Stimulated activated CD4-positive, alpha-beta T cell treated with anti-CD3 and anti-CD28 coated beads, TNF-alpha, amount 100 ng/mL, for 1 hour (primary cell): ENCODE results near the gene TIMM17B.
"Not testable (repeated sequence)": the region's sequence is repeated elsewhere in the genome, so short reads cannot be mapped to it uniquely, and the experiment has no call there.

Experiments
- DNase-seq, 3 donors: peaks; one replicate each; pipeline ENCODE4 v3.0.0-alpha.2; 2020; ENCODE audit warnings: low read depth in 3 of 3, low spot score in 1 of 3

The TIMM17B gene

GRCh38 chrX:48897157-48897624 is 377 bp downstream of the TIMM17B start:
- DNase-seq, result no peak

DNA sequence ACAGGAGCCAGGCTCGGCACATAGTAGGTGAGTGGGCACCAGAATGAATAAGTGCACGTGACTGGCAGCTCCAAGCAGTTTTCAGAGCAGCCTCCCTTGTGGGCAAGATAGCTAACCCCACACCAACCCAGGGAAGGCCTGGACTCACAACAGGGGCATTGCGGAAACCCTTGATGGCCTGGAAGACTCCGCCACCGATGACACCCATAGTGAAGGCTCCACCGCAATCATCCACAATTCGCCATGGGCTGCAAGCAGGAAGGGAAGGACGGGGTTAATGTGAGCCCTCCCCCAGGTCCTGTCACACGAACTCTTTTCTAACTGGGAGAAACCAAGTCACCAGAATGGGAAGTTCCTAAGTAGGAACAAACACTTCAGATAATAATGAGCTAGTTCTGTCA is 957 bp downstream of the TIMM17B start:
- no peak for DNase-seq

DNA sequence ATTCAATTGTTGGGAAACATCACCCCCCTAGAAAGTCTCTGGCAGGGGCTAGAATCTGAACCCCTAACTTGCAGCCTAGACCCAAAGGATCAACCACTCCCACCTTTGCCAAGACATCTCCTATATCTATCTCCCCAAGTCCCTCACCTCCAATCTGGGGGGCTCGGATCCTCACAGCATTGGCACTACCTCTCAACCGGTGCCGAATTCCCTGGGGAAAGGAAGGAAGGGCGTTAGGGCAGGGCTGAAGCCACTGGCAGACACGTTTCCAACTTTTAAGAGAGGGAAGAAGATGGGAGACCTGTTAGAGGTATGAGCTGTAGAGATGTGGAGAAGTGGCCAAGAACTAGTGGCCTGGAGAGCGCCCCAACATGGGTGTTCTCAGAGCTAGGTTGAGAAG is 2.7 kb downstream of the TIMM17B start:
- DNase-seq, result no peak

DNA sequence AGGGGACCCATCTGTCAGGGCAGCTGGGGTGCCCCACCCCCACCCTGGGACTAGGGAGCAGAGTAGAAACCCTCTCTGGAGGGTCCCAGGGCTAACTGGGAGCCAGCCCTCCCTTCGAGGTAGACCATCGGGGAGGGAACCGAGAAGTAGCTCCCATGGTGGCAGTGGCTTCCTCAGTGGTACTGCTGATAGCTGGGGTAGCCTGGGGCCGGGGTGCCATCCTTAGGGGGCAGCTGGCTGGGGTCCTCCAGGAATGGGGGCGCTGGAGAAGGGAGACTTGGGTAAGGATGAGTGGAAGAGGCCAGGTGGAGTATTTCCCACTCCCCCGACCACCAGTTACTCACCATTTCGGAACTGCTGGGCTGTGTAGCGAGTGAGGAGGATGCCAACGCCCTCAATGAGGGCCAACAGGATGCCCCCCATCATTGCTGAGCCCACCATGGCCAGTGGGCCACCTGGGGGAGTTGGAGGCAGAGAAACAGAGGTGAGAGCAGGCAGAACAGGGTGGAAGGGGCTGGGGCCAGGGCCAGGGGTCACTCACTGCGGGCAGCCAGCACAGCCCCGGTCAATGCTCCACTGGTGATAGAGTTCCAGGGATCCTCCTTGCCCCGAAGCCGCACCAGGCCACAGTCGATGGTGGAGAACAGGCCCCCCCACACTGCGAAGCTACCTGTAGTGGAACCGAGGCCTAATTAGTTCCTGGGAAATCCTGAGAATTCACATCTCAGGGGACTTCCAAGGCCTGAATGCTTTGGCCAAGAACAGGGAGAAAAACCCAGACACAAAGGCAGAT is 3.8 kb downstream of the TIMM17B start:
- DNase-seq, result no peak

- DNase-seq, result no peak
Observed at GRCh38 chrX:48892896-48893295, 4.7 kb downstream of the TIMM17B start.

DNA sequence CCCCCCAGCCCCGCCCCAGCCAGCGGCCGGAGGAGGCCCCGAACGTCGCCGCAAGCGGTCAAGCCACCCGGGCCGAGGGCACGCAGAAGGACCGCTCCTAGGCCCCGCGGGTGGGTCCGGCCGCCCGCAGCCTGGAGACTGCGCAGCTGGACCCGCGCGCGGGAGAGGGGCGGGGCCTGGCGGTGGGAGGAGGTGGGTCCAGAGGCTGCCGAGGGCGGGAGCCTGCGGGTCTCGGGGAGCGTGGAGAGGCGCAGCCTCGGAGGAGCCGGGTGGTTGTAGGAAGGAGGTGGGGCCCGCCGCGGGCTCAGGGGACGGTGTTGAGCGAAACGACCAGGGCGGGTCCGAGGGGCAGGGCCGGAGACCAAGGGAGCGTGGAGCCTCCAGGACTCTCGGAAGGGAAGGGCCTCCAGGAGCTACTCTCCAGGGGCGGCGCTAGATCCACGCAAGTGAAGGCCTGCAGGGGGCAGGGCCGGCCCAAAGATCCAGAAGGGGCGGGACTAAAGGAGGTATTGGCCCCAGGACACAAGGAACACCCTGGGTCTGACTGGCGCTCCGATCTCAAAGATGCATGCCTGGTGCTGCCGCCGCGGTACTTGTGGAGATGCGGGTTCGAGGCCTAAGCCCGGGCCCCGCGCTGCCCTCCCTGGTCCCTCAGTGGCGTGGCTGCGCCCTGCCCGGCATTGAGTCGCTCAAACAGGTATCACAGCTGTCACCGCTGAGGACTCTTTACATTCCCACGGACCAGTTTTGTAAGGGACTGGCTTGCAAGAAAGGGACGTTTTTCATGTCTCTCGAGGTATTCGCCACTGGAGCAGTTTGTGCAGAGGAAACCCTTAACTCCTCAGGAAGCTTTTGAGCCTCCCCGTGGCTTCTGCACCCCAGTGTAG is 5.9 kb downstream of the TIMM17B start:
- DNase-seq, result peak in 2 of 3 donors; percentile 36 to 51

GRCh38 chrX:48890934-48891401 is 6.6 kb downstream of the TIMM17B start:
- DNase-seq, result no peak

DNA sequence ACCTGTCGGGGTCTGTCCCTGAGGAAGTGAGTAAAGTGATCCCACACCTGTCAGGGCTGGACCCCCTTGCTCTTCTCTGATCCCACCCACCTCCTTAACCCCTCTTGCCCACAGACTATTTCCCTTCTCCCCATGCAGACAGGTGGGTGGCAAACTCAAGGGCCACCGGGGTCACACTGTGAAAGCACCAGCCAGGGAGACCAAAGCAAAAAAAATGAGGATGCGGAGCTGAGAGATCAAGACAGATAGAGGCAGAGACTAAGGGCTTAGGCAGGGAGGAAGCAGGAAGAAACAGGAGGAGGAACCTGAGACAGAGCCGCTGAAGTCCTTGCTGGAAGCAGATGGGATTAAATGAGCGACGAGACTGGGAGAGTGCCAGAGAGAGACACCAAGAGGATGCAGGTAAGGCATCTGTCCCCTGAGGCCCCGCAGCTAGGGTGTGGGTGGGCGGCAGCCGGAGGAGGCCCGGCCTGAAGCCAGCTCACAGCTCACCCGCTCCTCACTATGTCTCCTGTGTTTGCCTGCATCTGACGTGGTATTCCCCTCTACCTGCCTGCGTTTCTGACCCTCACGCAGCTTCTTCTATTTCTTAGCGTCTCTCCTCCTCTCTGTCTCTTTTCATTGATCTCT is 7.2 kb downstream of the TIMM17B start:
- DNase-seq, result no peak

GRCh38 chrX:48886586-48886985 is 11.0 kb downstream of the TIMM17B start:
- DNase-seq, result not testable (repeated sequence)

DNA sequence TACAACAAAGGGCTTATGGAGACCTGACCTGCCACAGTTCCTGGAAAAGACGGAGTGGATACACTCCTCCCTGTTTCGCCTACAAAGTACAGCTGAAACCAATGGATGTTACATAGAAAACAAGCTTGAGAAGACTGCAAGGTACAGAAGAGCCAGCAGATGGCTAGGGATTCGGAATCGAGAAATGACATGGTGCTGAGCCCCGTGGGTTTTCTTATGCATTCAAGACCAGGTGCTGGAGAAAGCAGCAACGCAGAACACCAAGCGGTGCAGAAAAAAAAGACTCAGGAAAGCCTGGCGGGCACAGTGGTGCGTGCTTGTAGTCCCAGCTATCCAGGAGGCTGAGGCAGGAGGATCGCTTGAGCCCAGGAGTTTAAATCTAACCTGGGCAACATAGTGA is 13.8 kb downstream of the TIMM17B start:
- no peak for DNase-seq

- not testable (repeated sequence) for DNase-seq
Observed at GRCh38 chrX:48876944-48877343, 20.6 kb downstream of the TIMM17B start.

GRCh38 chrX:48872017-48872416 is 25.6 kb downstream of the TIMM17B start:
- DNase-seq, result not testable (repeated sequence)

- DNase-seq, result no peak
Observed at GRCh38 chrX:48864210-48864609, 33.4 kb downstream of the TIMM17B start.

GRCh38 chrX:48854898-48855297 is 42.7 kb downstream of the TIMM17B start:
- no peak for DNase-seq

- DNase-seq, result not testable (repeated sequence)
Observed at GRCh38 chrX:48854121-48854804, 43.3 kb downstream of the TIMM17B start.

DNA sequence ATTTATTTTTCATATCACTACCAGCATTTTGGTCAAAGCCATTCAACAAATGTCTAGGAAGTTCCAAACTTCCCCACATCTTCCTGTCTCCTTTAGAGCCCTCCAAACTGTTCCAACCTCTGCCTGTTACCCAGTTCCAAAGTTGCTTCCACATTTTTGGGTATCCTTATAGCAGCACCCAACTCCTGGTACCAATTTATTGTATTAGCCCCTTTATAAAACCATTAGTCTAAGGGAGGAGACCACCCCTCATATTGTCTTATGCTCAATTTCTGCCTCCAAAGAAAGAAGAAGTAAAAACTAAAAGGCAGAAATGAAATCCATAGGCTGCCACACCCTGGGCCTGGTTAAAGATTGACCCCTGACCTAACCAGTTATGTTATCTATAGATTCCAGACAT is 44.1 kb downstream of the TIMM17B start:
- DNase-seq, result not testable (repeated sequence)

GRCh38 chrX:48852857-48853256 is 44.7 kb downstream of the TIMM17B start:
- DNase-seq, result no peak

DNA sequence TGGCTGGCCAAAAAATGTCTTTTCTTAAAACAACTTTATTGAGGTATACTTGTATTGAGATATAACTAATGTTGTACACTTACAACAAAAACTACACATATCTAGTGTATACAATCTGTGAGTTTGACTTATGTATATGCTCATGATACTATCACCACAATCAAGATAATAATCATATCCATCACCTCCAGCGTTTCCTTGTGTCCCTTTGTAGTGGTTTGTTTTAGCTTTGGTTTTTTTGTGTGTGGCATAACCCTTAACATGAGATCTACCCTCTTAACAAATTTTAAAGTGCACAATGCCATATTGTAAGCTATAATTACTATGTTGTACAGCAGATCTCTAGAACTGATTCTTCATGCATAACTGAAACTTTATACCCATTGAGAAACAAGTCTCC is 48.7 kb downstream of the TIMM17B start:
- DNase-seq, result no peak
